Lower lobe of right lung (tissue), 2 donors: ENCODE measurements around the gene TMEM238. TPM values are rescaled to one million over a fixed set of nuclear protein-coding genes. Genes with fewer than 3 reads are reported as not detected.

Experiments used
- ATAC-seq, 2 donors: fragments of 200-7000 bp; cut with Tn5 transposase; one replicate each; pipeline ENCODE4 v1.9.1; 2020 to 2022; ENCODE audit warnings: mild to moderate bottlenecking in 2 of 2, moderate library complexity in 2 of 2
- DNase-seq: peaks from one replicate; pipeline ENCODE4 v3.0.0-alpha.2; 2020
- H3K27ac ChIP-seq: fragments of 200-600 bp; one replicate; pipeline ENCODE4 v1.8.0; 2022
- H3K27me3 ChIP-seq: fragments of 200-600 bp; one replicate; pipeline ENCODE4 v1.8.0; 2022; ENCODE audit warnings: low read depth
- H3K36me3 ChIP-seq: fragments of 200-600 bp; one replicate; pipeline ENCODE4 v1.8.0; 2022; ENCODE audit warnings: mild to moderate bottlenecking
- H3K4me1 ChIP-seq: fragments of 200-600 bp; one replicate; pipeline ENCODE4 v1.8.0; 2022
- H3K4me3 ChIP-seq: fragments of 200-600 bp; one replicate; pipeline ENCODE4 v1.8.0; 2022; ENCODE audit warnings: mild to moderate bottlenecking
- H3K9me3 ChIP-seq: fragments of 200-600 bp; one replicate; pipeline ENCODE4 v1.8.0; 2022
- CTCF ChIP-seq: fragments of 200-600 bp; IDR thresholded peaks from one replicate; pipeline ENCODE4 v1.8.0; 2022; ENCODE audit warnings: antibody characterized with exemption, mild to moderate bottlenecking
- intact Hi-C: fragments of 100-400 bp; cut with DNase I; formaldehyde crosslinking; loops from one replicate; pipeline ENCODE4 v1.11.0; 2022
- total RNA-seq: library from RNA; stranded (reverse); fragmentation: NEBNext Ultra II Directional; extraction: Animal tissue kit (Norgen Biotek cat#: 25700); gene quantifications from one replicate; pipeline ENCODE4 v1.2.1, GENCODE V29; 2021
- donor health status: DM: no; HTN: yes; CAD: no; lungs with severe emphysema.

The TMEM238 gene
- total RNA-seq, 1 donor from 2014 or later: 16.4 TPM

GRCh38 chr19:55353803-55354697, 30.0 kb downstream of the TMEM238 start:
- peak; percentile 72 to 89 for ATAC-seq
- Histone ChIP-seq H3K4me3 (peak overlapping the region; percentile 53), H3K27me3 (peaks cover 61% of the 10 kb centered on the region), H3K36me3 (no peaks in the 10 kb centered on the region), H3K9me3 (no peaks in the 10 kb centered on the region), H3K4me1 (peaks cover 8% of the 10 kb centered on the region), H3K27ac (no peak overlapping the region)
- peak; percentile 80 for DNase-seq
- TF ChIP-seq CTCF: no peak
- intact Hi-C loops: no loop called here

GRCh38 chr19:55353356-55353802, 30.7 kb downstream of the TMEM238 start:
- Histone ChIP-seq H3K4me3 (peak overlapping the region; percentile 53), H3K27ac (no peak overlapping the region), H3K9me3 (no peaks in the 10 kb centered on the region), H3K36me3 (no peaks in the 10 kb centered on the region), H3K4me1 (peaks cover 8% of the 10 kb centered on the region), H3K27me3 (peaks cover 61% of the 10 kb centered on the region)
- no peak for ATAC-seq
- intact Hi-C loops: no loop called here
- TF ChIP-seq CTCF: no peak
- DNase-seq: no peak

GRCh38 chr19:55352549-55353145, 31.4 kb downstream of the TMEM238 start:
- Histone ChIP-seq H3K4me1 (peaks cover 8% of the 10 kb centered on the region), H3K9me3 (no peaks in the 10 kb centered on the region), H3K4me3 (no peak overlapping the region), H3K27ac (no peak overlapping the region), H3K36me3 (no peaks in the 10 kb centered on the region), H3K27me3 (peaks cover 61% of the 10 kb centered on the region)
- intact Hi-C loops: no loop called here
- TF ChIP-seq CTCF: no peak
- DNase-seq (no peak), ATAC-seq (no peak)

- Histone ChIP-seq H3K27ac (no peak overlapping the region), H3K9me3 (no peaks in the 10 kb centered on the region), H3K4me1 (peaks cover 8% of the 10 kb centered on the region), H3K4me3 (no peak overlapping the region), H3K27me3 (peaks cover 56% of the 10 kb centered on the region), H3K36me3 (peaks cover 3% of the 10 kb centered on the region)
- no peak for ATAC-seq
- TF ChIP-seq CTCF: no peak
- intact Hi-C loops: no loop called here
- DNase-seq: no peak
Measured at GRCh38 chr19:55352040-55352439, 32.1 kb downstream of the TMEM238 start.

- TF ChIP-seq CTCF: no peak
- Histone ChIP-seq H3K27me3 (peaks cover 56% of the 10 kb centered on the region), H3K4me1 (peaks cover 8% of the 10 kb centered on the region), H3K27ac (no peak overlapping the region), H3K36me3 (peaks cover 12% of the 10 kb centered on the region), H3K4me3 (no peak overlapping the region), H3K9me3 (no peaks in the 10 kb centered on the region)
- no peak for DNase-seq
- no peak for ATAC-seq
- intact Hi-C loops: no loop called here
Measured at GRCh38 chr19:55350620-55351315, 33.3 kb downstream of the TMEM238 start.
